NT2/D1 (cell line): ENCODE data around the gene MAD1L1.

Source experiments
- SUZ12 ChIP-seq: IDR thresholded peaks from 2 replicates; pipeline ENCODE4 v1.6.1; 2011; ENCODE audit not compliant: insufficient read length, insufficient read depth; ENCODE audit errors: extremely low read depth
- YY1 ChIP-seq: IDR thresholded peaks from 2 replicates; pipeline ENCODE4 v1.6.1; 2011; ENCODE audit not compliant: insufficient read length, insufficient read depth
- ZNF274 ChIP-seq: IDR thresholded peaks from 2 replicates; pipeline ENCODE4 v1.6.1; 2011; ENCODE audit warnings: mild to moderate bottlenecking, low read depth, low read length

GRCh38 chr7:1988533-1988930, 244.2 kb downstream of the MAD1L1 start:
- no peak for TF ChIP-seq ZNF274
- no peak for TF ChIP-seq SUZ12
- no peak for TF ChIP-seq YY1
